ENCODE measurements around the gene EIF4E2. TPM values are rescaled to one million over a fixed set of nuclear protein-coding genes. Genes with fewer than 3 reads are reported as not detected.
A peak's percentile ranks its signal among the peaks of the same experiment; 100 is the strongest.

The EIF4E2 gene
- polyA plus RNA-seq, 1 experiment: 40.5 TPM

DNA sequence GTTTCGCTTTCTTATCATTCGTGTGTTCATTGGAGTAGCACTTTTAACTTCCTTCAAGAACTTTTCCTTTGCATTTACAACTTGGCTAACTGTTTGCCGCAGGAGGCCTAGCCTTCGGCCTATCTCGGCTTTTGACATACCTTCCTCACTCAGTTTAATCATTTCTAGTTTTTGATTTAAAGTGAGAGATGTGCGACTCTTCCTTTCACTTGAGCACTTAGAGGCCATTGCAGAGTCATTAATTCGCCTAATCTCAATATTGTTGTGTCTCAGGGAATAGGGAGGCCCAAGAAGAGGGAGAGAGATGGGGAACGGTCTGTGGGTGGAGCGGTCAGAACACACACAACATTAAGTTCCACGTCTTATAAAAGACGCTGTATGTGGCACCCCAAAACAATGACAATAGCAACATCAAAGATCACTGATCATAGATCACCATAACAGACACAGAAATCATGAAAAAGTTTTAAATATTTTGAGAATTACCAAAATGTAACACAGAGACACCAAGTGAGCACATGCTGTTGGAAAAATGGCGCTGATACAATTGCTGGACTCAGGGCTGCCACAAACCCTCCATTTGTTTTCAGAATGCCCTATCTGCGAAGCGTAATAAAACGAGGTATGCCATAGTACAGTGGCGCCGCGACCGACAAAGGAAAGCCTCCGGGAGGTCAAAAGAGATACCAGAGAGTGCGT, 685 bp upstream of the EIF4E2 start:
- Histone ChIP-seq H3K9me3 (ENCODE audit: control insufficient read depth, insufficient read depth, low read length) (no peaks in the 10 kb centered on the region; the same call in 1 of the 2 replicates), H3K27me3 (ENCODE audit: control insufficient read depth, insufficient read depth, low read length) (no peaks in the 10 kb centered on the region), H3K27ac (ENCODE audit: low read depth, low read length) (peak overlapping the region; percentile 94), H3K4me3 (ENCODE audit: low read depth, low read length) (peak overlapping the region; percentile 93)
- DNase-seq (ENCODE audit: low read depth, low spot score): no peak
- TF ChIP-seq, protein P1, sequence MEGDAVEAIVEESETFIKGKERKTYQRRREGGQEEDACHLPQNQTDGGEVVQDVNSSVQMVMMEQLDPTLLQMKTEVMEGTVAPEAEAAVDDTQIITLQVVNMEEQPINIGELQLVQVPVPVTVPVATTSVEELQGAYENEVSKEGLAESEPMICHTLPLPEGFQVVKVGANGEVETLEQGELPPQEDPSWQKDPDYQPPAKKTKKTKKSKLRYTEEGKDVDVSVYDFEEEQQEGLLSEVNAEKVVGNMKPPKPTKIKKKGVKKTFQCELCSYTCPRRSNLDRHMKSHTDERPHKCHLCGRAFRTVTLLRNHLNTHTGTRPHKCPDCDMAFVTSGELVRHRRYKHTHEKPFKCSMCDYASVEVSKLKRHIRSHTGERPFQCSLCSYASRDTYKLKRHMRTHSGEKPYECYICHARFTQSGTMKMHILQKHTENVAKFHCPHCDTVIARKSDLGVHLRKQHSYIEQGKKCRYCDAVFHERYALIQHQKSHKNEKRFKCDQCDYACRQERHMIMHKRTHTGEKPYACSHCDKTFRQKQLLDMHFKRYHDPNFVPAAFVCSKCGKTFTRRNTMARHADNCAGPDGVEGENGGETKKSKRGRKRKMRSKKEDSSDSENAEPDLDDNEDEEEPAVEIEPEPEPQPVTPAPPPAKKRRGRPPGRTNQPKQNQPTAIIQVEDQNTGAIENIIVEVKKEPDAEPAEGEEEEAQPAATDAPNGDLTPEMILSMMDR (IDR thresholded peaks at IDR 0.05; ENCODE audit: low read depth, low read length): no peak
- ChIA-PET POLR2A (interaction anchor here (1.1 to 1.3 kb wide), 2 partner anchors 18 to 28 kb away, joined by 3 to 5 read pairs; no protein-coding TSS in a partner anchor), CTCF (no interaction called here)

DNA sequence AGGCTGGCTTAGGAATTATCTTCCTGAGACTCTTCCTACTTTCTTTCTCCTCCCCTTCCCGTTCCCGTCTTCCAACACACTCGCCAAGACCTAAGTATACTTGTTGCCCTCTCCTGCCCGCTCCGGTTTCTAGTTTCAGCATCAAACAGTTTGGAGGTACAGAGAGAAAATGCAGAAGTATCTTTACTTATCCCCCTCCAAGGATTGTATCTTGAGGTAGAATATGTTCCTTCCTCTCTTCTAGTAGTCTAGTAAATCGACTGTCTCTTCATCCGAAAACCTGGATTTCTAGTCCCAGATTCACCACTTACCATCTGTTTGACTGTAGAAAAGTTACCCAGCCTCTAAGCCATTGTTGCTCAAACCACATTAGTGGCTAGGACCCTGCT, 755 bp downstream of the EIF4E2 start:
- ChIA-PET CTCF (no interaction called here), POLR2A (interaction anchor here (1.3 kb wide), 1 partner anchor 27 kb away, joined by 3 read pairs; no protein-coding TSS in a partner anchor)
- TF ChIP-seq, protein P1 (IDR thresholded peaks at IDR 0.05; ENCODE audit: low read depth, low read length): no peak
- Histone ChIP-seq H3K9me3 (ENCODE audit: control insufficient read depth, insufficient read depth, low read length) (no peaks in the 10 kb centered on the region; the same call in 1 of the 2 replicates), H3K27me3 (ENCODE audit: control insufficient read depth, insufficient read depth, low read length) (no peaks in the 10 kb centered on the region), H3K4me3 (ENCODE audit: low read depth, low read length) (peak overlapping the region; percentile 93), H3K27ac (ENCODE audit: low read depth, low read length) (peak overlapping the region; percentile 94)
- DNase-seq (ENCODE audit: low read depth, low spot score): no peak

DNA sequence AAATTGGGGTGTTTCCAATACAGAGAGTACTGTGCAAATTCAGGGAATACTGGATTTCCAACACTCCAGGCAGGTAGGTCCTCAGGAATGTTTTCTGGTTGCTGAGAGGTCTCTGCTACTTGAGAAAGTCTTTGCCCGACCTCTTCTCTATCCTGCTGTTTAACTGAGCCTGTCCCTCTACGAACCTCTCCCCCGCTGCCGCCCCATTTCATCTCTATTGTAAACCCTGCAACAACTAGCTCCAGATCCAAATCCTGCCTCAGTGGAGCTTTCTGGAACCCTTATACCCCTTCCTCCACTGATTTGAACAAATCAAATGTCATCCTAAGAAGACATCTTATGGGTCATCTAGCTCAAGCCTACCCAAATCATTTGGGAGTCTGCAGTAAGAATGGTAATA, 1.3 kb downstream of the EIF4E2 start:
- H3K27ac ChIP-seq (ENCODE audit: low read depth, low read length): no peak overlapping the region
- CTCF ChIA-PET: no interaction called here
- no peaks in the 10 kb centered on the region; the same call in 1 of the 2 replicates for H3K9me3 ChIP-seq (ENCODE audit: control insufficient read depth, insufficient read depth, low read length)
- POLR2A ChIA-PET: no interaction called here
- peak overlapping the region; percentile 93 for H3K4me3 ChIP-seq (ENCODE audit: low read depth, low read length)
- no peak for DNase-seq (ENCODE audit: low read depth, low spot score)
- TF ChIP-seq, protein P1 (IDR thresholded peaks at IDR 0.05; ENCODE audit: low read depth, low read length): no peak
- H3K27me3 ChIP-seq (ENCODE audit: control insufficient read depth, insufficient read depth, low read length): no peaks in the 10 kb centered on the region

DNA sequence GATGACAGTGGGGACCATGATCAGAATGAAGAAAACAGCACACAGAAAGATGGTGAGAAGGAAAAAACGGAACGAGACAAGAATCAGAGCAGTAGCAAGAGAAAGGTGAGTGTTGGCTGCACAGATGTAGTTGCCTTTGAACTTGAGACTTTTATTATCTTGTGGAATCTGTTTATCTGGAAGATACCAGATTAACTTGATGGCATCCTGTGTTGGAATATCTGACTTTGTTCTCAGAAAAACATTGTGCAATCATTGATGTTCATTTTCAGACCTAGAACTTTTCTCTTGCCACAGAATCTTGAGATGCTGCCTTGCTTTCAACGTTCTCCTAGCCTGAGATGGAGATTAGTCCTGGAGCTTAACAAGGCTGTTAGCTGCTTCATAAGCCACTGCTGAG, 5.9 kb downstream of the EIF4E2 start:
- no peak overlapping the region for H3K27ac ChIP-seq (ENCODE audit: low read depth, low read length)
- CTCF ChIA-PET: no interaction called here
- TF ChIP-seq, protein P1 (IDR thresholded peaks at IDR 0.05; ENCODE audit: low read depth, low read length): no peak
- POLR2A ChIA-PET: no interaction called here
- DNase-seq (ENCODE audit: low read depth, low spot score): no peak
- H3K27me3 ChIP-seq (ENCODE audit: control insufficient read depth, insufficient read depth, low read length): no peaks in the 10 kb centered on the region
- H3K9me3 ChIP-seq (ENCODE audit: control insufficient read depth, insufficient read depth, low read length): no peaks in the 10 kb centered on the region
- H3K4me3 ChIP-seq (ENCODE audit: low read depth, low read length): no peak overlapping the region

DNA sequence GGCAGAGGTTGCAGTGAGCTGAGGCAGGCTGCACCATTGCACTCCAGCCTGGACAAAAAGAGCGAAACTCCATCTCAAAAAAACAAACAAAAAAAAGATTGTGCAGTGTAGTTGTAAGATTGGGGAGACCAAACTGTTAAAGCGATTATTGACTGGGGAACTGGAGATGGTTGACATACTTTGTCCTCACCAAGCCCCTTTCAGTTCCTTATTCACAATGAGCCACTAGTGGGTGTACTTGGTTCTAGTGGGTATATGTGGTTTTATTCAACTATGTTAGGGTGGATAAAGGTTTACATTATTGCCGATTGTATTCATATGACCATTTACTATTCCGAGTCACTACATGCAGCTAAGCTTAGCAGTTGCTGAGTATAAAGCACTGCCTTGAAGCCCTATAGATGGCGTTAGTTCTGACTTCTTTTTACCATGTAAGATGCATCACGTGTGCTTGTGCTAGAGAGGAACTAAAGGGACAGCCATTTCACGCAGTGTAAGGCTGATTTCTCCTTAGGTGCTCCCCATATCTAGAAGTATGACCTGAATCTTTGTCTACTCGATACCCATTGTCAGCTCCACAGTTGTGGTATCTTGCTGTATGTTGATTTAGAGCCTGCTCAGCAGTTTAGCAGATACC, 12.1 kb downstream of the EIF4E2 start:
- CTCF ChIA-PET: no interaction called here
- Histone ChIP-seq H3K9me3 (ENCODE audit: control insufficient read depth, insufficient read depth, low read length) (no peaks in the 10 kb centered on the region), H3K4me3 (ENCODE audit: low read depth, low read length) (no peak overlapping the region), H3K27me3 (ENCODE audit: control insufficient read depth, insufficient read depth, low read length) (no peaks in the 10 kb centered on the region), H3K27ac (ENCODE audit: low read depth, low read length) (no peak overlapping the region)
- DNase-seq (ENCODE audit: low read depth, low spot score): no peak
- POLR2A ChIA-PET: no interaction called here
- TF ChIP-seq, protein P1 (IDR thresholded peaks at IDR 0.05; ENCODE audit: low read depth, low read length): no peak
